Activated naive CD4-positive, alpha-beta T cell treated with anti-CD3 and anti-CD28 coated beads, Interleukin-2, amount 10 ng/mL, durations not matched to agents 5 hours and 36 hours (primary cell): ENCODE measurements around the gene TMEM179B. TPM values are rescaled to one million over a fixed set of nuclear protein-coding genes. Genes with fewer than 3 reads are reported as not detected.

ENCODE experiments used
- microRNA-seq: library from miRNA; unstranded; fragments of <30 nt; microRNA quantifications from one replicate; pipeline ENCODE4 v1.2.0, GENCODE V29; 2022; ENCODE audit warnings: borderline microRNAs expressed, borderline replicate concordance
- total RNA-seq, 2 experiments: library from RNA; stranded (reverse); gene quantifications; one replicate each; pipeline ENCODE4 v1.2.3, GENCODE V29; 2021

Gene TMEM179B, protein sequence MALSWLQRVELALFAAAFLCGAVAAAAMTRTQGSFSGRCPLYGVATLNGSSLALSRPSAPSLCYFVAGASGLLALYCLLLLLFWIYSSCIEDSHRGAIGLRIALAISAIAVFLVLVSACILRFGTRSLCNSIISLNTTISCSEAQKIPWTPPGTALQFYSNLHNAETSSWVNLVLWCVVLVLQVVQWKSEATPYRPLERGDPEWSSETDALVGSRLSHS
- total RNA-seq, result 10 to 100 TPM; 45.4 to 45.5 TPM

DNA sequence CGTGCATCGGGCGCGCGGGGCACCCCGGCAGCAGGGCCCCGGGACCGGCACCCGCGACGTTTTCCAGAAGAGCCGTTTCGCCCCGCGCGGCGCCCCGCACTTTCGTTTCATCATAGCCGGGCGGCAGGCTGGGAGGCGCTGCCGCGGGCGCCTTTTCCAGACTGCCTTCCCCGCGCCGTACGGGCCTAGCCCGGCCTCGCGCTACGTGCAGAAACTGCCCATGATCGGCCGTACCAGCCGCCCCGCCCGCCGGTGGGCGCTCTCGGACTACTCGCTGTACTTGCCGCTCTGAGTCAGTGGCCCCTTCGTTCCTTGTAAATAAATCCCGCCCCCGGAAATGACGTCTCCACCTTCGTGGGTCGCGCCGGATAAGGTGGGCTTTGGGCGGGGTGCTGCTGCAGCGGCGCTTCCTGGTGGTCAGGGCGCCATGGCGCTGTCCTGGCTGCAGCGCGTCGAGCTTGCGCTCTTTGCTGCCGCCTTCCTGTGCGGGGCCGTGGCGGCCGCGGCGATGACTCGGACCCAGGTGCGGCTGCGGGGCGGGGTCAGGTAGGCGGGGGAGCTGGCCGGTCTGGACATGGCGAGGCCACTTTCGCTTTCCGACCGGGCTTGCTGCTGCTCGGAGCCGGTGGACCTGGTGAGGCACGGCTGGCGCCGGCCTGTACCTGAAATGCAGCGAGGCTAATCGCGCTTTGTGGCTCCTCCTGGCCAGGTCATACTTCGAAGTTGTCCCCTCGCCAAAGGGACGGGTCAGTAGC, at the start of gene TMEM179B:
TSS of gene TMEM179B (plus strand) at position 398 of the 755 bp plus-strand sequence. CDS start at position 428, 30 bp downstream.

GRCh38 chr11:62753736-62754603, 33.2 kb upstream of the TMEM179B start, which contains the start of gene ZBTB3:
Gene ZBTB3 (minus strand): TSS chr11:62754160. CDS start chr11:62753664, 496 bp downstream.

GRCh38 chr11:62771144-62772021, 15.8 kb upstream of the TMEM179B start, which contains the start of gene TAF6L:
Gene TAF6L (plus strand): TSS chr11:62771396. CDS start chr11:62775784, 4,388 bp downstream.

DNA sequence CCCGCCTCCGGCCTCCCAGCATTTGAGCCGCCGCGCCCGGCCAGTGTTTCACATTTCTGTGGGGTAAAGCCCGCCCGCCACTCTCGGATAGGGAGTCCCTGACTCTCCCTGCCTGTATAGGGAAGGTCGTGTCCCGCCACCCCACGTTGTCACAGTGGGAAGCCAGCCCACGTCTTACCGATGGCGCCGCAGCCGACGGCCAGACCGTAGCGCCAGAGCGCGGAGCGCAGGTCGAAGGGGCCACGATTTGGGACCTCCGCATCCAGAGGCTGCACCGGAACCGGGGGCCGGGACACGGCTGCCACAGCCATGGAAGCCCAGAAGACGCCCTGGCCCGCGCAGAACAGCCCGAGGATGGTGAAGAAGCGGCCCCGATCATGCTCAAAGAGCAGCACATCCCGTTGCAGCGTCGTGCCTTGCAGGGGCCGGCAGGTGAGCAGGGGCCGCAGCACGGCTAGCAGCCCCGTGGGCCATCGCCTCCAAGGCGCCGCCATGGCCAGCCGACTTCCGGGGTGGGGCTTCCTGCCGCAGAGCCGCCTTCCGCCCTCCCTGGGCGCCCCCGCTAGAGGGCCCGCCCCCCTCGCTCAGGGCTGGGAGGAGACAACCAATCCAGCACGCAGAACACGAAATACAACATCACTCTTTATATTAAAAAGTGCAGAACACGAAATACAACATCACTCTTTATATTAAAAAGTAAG, 4.4 kb downstream of the TMEM179B start, which contains the start of gene TMEM223:
TSS of gene TMEM223 (minus strand) at position 506 of the 701 bp plus-strand sequence. CDS start at position 494, 12 bp downstream.

GRCh38 chr11:62805076-62805892, 18.1 kb downstream of the TMEM179B start, which contains the start of gene NXF1:
Gene NXF1 (minus strand): TSS chr11:62805440. CDS start chr11:62805356, 84 bp downstream.

DNA sequence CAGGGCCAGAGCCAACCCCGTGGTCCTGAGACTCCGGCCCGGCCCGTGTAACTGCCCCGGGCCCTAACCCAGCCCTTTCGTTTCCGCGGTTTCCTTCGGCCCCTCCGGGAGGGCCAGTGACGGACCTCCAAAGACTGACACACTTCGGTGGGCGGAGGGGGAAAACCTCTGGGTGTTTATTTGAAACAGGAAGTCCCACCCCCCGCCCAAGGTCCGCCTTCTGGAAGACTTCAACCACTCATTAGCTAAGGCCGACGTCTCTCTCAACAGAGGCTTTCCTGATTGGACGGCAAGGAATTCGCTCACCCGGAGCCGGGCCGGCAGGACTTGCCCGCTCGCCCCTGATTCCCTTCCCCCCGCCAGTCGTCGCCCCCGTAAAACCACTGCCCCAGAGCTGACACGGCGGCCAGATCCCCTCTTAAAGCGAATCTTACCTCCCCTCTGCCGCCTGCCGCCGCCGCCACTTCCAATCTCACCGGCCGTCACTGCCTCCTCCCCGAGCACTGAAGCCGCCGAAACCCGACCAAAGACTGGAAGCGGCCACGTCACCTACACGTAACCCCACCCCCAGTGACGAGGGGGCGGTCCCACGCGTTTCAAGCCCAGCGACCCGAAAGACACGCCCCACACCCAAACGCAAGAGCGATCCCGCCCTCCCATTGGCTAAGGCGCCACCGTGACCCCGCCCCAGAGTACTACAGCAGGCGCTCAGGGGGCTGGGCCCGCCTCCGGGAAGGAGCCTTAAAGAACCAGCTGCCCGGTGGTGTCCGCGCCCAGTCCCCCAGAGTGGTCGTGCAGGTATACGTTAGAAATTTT, 44.5 kb downstream of the TMEM179B start, which contains the start of gene STX5:
TSS of gene STX5 (minus strand) at position 532 of the 816 bp plus-strand sequence. CDS start 808 bp downstream, outside the sequence.

DNA sequence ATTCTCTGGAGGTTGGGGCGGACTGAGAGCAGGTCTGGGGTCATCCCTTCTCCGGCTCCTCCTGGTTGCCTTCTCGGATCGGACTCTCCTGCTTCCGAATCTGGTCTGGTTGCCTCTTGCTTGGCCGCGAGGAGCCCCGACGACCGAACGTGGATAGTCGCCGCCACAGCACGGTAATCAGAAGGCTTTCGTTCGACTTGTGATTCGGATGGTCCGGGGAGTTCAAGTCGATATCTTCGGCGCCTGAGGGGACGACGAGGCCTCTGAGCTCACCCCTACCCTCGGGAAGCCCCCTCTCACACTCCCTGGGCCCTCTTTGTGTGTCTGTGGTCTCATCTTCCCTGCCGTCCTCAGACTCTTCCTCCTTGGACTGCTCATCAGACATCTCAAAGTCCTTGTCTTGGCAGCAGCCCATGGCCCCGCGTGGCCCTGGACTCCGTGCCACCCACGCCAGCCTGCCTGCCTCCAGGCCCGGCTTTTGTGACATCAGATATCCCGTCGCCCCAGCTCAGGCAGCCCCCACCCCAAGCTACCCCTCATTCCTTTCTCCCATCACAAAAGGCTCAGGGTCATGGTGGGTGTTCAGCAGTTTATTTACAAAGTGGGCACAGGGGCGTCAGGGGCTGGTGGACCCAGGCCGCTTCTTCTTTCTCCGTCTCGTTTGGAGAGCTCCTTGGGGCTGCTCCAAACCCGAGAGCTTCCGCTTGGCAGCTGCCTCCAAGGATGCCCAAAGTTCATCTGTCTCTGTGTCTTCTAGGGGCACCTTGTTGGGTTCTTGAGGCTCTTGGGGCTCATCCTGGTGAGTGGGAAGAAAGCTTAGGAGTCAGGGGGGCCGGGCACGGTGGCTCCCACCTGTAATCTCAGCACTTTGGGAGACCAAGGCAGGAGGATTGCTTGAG, 45.4 kb downstream of the TMEM179B start, which contains the start of gene TEX54:
TSS of gene TEX54 (minus strand) at position 506 of the 899 bp plus-strand sequence.

GRCh38 chr11:62839050-62839945, 52.1 kb downstream of the TMEM179B start, which contains the start of gene WDR74:
Gene WDR74 (minus strand): TSS chr11:62839590. CDS start chr11:62839570, 20 bp downstream.

Small RNA genes within 50 kb of the gene (microRNA-seq; reads per million reads assigned to microRNA genes)
- gene MIR6514, result not detected
- gene MIR6748, result not detected

Other genes starting within 250 kb of the TMEM179B start
- 100 to 1,000 TPM in 1 of 2 experiments, 10 to 100 TPM in 1; 96.0 to 111 TPM for gene AHNAK, start 240.6 kb upstream of the TMEM179B start, total RNA-seq
- gene EEF1G, start 213.5 kb upstream of the TMEM179B start, total RNA-seq, result 1,000 to 10,000 TPM; 1,877 to 1,888 TPM
- 10 to 100 TPM; 26.2 to 28.2 TPM for gene TUT1, start 195.9 kb upstream of the TMEM179B start, total RNA-seq
- gene MTA2, start 185.5 kb upstream of the TMEM179B start, total RNA-seq, result 100 to 1,000 TPM; 208 to 223 TPM
- 100 to 1,000 TPM; 133 to 139 TPM for gene EML3, start 174.6 kb upstream of the TMEM179B start, total RNA-seq
- 1 to 10 TPM; 1.1 to 1.7 TPM for gene ROM1, start 174.1 kb upstream of the TMEM179B start, total RNA-seq
- 10 to 100 TPM; 70.9 to 73.2 TPM for gene B3GAT3, start 165.4 kb upstream of the TMEM179B start, total RNA-seq
- 100 to 1,000 TPM; 297 to 300 TPM for gene GANAB, start 140.8 kb upstream of the TMEM179B start, total RNA-seq
- gene INTS5, start 134.1 kb upstream of the TMEM179B start, total RNA-seq, result 10 to 100 TPM; 31.4 to 32.4 TPM
- gene C11orf98, start 122.2 kb upstream of the TMEM179B start, total RNA-seq, result 10 to 100 TPM; 83.3 to 83.8 TPM
- 10 to 100 TPM; 12.8 to 14.2 TPM for gene CSKMT, start 122.1 kb upstream of the TMEM179B start, total RNA-seq
- 1 to 10 TPM; 6.2 to 8.1 TPM for gene UQCC3, start 115.7 kb upstream of the TMEM179B start, total RNA-seq
- gene LBHD1, start 115.1 kb upstream of the TMEM179B start, total RNA-seq, result 10 to 100 TPM; 26.5 to 28.9 TPM
- 100 to 1,000 TPM; 157 to 162 TPM for gene UBXN1, start 108.3 kb upstream of the TMEM179B start, total RNA-seq
- gene LRRN4CL, start 97.9 kb upstream of the TMEM179B start, total RNA-seq, result under 1 TPM; 0.14 to 0.35 TPM
- gene BSCL2, start 80.0 kb upstream of the TMEM179B start, total RNA-seq, result 10 to 100 TPM; 26.6 to 33.7 TPM
- gene GNG3, start 79.7 kb upstream of the TMEM179B start, total RNA-seq, result not detected
- gene HNRNPUL2, start 59.9 kb upstream of the TMEM179B start, total RNA-seq, result 10 to 100 TPM; 60.2 to 63.0 TPM
- gene TTC9C, start 58.9 kb upstream of the TMEM179B start, total RNA-seq, result 10 to 100 TPM; 42.4 to 43.6 TPM
- gene ZBTB3, start 33.2 kb upstream of the TMEM179B start, total RNA-seq, result 10 to 100 TPM; 14.8 to 17.8 TPM
- 10 to 100 TPM; 84.5 to 93.5 TPM for gene POLR2G, start 25.8 kb upstream of the TMEM179B start, total RNA-seq
- 10 to 100 TPM; 21.3 to 22.1 TPM for gene TAF6L, start 16.0 kb upstream of the TMEM179B start, total RNA-seq
- 10 to 100 TPM; 19.1 to 21.5 TPM for gene TMEM223, start 4.6 kb downstream of the TMEM179B start, total RNA-seq
- gene NXF1, start 18.0 kb downstream of the TMEM179B start, total RNA-seq, result 100 to 1,000 TPM; 101 to 104 TPM
- 10 to 100 TPM; 43.5 to 43.8 TPM for gene STX5, start 44.6 kb downstream of the TMEM179B start, total RNA-seq
- gene TEX54, start 45.4 kb downstream of the TMEM179B start, total RNA-seq, result not detected
- 10 to 100 TPM; 64.7 to 71.4 TPM for gene WDR74, start 52.2 kb downstream of the TMEM179B start, total RNA-seq
- gene SLC3A2, start 93.5 kb downstream of the TMEM179B start, total RNA-seq, result 100 to 1,000 TPM; 150 to 157 TPM
- gene CHRM1, start 134.0 kb downstream of the TMEM179B start, total RNA-seq, result not detected
- not detected for gene SLC22A6, start 197.6 kb downstream of the TMEM179B start, total RNA-seq
- gene SLC22A8, start 228.4 kb downstream of the TMEM179B start, total RNA-seq, result not detected